D341Med (cell line): ENCODE results near the gene C1QTNF12.

Experiments used
- DNase-seq: peaks from one replicate; pipeline ENCODE4 v3.0.0; 2012; ENCODE audit warnings: low spot score

The C1QTNF12 gene

GRCh38 chr1:1228596-1229321, 17.8 kb downstream of the C1QTNF12 start:
- no peak for DNase-seq

DNA sequence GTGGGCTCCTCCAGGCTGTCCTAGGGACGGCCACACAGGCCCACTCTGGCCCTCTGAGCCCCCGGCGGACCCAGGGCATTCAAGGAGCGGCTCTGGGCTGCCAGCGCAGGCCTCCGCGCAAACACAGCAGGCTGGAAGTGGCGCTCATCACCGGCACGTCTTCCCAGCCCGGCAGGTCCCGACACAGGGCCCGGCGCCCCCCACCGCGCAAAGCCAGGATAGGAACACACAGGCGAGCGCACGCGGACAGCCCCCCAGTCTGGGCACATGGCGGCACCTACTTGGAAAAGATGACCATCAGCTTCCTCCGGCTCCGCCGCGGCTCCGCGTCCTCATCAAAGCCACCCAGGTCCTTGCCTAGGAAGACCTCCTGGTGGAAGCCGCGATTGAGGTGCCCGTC, 18.3 kb downstream of the C1QTNF12 start:
- no peak for DNase-seq

- DNase-seq = no peak
Observed at GRCh38 chr1:1227386-1227785, 19.1 kb downstream of the C1QTNF12 start.

- DNase-seq = no peak
Observed at GRCh38 chr1:1226566-1227362, 19.8 kb downstream of the C1QTNF12 start.

- DNase-seq = no peak
Observed at GRCh38 chr1:1225913-1226312, 20.6 kb downstream of the C1QTNF12 start.

DNA sequence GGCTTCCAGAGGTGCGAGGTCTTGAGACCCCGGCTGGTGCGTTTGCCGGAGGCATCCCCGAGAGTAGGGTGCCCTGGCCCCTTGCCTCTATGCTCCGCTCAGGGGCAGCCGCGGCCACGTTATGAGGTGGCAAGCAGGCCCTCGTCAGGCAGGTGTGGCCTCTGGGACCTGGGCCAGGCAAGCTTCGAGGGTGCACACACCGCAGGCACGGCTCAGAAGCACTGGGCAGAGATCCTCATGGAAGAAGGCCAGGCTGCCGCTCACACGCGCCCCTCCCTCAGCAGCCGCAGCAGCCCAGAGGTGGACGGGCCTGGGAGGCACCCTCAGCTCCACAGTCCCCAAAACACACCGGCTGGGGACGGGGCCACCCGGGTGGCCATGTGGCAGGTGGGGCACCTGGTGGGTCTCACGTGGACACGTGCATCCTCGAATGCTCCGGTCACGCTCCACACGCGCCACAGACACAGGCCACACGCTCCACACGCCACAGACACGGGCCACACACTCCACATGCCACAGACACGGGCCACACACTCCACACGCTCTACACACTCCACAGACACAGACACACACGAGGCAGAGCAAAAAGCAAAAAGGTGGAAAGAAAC, 21.2 kb downstream of the C1QTNF12 start:
- DNase-seq = no peak

DNA sequence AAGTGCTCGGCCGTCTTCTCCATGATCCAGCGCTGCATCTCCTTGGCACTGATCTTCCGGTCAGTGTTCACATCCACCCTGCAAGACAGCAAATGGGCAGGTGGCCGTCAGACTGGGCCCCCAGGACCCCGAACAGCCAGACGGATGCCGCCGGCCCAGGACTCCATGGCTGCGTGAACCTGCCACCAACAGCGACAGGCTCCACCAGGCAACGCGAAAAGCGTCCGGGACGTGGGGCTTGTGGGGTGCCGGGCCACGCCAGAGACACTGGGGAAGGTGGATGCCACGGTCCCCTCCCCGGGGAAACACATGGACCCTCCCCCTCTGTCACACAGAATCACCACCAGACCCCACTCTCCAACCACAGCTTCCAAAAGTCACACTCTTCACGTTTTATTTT, 22.6 kb downstream of the C1QTNF12 start:
- no peak for DNase-seq

DNA sequence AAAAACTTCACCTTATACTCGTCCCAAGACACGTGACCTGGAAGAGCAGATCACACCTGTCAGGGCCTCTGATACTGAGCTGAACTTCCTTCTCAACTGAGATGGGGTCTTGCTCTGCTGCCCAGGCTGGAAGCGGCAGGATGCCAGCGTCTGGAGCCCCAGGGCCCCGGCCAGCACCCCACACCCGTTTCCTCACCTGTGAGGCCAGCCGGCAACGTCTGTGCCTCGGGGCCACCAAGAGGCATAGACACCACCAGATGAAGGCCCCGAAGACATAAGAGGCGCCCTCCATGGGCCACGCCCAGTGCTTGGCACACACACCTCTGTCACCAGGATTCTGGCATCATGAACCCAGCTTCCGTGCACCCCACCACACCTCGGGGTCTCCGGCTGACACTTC, 23.2 kb downstream of the C1QTNF12 start:
- no peak for DNase-seq

GRCh38 chr1:1222575-1223225, 23.8 kb downstream of the C1QTNF12 start:
- DNase-seq = no peak

DNA sequence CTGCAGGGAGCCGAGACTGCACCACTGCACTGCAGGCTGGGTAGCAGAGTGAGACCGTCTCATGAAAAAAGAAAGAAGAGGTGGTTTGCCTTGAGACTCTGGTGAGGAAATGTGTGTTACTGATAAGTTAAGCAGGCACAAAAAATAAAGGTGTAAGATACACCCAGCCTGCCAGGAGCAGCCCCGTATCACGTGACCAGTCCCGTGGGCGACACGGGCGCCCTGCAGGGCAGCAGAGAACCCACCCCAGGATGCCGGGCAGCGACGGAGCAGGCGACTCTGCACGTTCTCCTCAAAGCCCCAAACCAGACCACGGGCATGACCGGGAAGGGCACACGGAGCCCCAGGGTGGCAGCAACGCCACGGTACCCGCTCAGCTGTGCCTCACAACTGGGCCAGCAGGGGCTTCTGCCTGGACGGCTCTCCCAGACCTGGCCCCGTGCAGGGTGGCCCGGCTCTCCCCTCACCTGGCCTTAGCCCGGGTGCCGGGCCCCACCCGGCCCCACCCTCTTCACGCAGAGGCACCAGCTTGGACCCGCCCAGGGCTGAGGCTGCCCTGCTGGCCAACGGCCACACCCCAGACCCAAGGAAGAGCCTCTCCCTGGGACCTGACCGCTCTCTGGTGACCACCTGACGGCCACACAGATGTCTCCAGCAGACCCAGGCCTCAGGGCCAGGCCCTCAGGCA, 24.5 kb downstream of the C1QTNF12 start:
- no peak for DNase-seq

DNA sequence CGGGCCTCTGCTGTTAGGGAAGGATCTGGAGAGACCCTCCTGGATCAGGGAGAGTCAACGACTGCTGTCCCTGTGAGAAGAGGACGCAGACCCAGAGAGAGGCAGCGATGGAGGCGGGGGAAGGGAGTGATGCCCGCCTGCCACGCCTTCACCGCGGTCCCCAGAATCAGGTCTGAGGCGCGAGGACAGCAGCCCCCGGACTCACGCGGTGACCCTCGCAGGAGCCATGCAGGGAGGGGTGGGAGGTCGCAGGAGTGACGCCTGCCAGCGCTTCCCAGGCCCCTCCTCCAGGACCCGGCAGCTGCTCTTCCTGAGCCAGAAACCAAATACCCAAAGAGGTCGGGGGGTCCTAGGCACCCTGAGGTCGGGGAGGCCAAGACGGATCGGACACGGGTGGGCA, 26.3 kb downstream of the C1QTNF12 start:
- no peak for DNase-seq

DNA sequence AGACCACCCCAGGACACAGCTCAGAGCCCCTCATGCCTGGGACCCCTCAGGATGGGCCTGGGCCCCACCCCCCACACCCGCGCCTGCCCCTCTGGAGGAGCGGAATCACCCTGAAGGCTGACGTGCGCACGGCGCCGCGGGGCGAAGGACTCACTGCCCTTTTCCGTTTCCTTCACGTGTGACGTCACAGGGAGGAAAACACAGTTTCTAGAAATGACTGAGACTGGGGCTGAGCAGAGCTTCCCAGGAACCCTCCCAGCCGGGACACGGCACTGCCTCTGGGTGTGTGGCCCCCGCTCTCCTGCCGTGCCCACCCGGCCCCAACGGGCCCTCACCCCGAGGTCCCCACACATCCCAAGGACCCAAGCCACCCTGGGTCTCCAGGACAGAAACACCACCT, 27.2 kb downstream of the C1QTNF12 start:
- no peak for DNase-seq

- DNase-seq = no peak
Observed at GRCh38 chr1:1218524-1219200, 27.9 kb downstream of the C1QTNF12 start.

DNA sequence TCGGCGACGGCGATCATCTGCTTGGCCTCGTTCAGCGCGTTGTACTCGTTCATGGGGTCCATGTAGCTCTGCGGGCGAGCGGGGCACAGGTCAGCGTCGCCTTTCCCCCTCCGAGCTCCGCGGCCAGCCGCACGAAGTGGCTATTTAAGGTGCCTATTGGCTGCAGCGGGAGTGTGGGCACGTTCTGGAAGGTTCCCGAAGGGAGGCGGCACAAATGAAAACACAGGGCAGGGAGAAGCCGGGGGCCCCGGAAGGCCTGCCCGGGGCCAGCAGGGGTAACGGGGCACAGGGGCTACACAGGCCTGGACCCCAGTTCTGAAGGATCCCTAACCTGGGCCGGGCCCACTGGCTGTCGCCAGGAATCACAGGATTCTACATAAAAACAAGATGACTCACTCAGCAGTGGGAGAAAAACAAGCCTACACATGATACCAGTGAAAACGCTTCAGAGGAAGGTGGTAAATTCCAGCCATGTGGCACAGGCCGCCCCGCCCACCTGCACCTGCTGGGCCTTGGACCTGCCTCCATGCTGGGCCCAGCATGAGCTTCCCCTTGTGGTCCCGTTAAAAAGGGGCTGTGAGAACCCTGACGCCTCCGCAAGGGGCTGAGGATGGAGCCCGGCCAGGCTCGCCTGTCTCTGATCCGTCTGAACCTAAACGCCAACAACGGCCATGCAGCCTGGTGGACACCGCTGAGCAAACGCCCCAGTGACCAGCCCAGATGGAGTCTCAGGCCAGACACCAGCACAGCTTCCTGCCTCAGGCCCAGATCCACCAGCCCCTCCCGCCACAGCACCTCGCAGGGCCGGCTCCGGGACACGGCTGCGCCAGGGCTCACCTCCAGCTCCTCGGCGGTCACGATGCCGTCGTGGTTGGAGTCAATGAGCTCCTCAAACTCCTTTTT, 28.6 kb downstream of the C1QTNF12 start:
- no peak for DNase-seq

- DNase-seq = no peak
Observed at GRCh38 chr1:1216770-1217620, 29.5 kb downstream of the C1QTNF12 start.

- DNase-seq = no peak
Observed at GRCh38 chr1:1215881-1216605, 30.5 kb downstream of the C1QTNF12 start.

GRCh38 chr1:1215080-1215676, 31.3 kb downstream of the C1QTNF12 start:
- no peak for DNase-seq
